Measurements from ENCODE around the gene HMGB2.

HMGB2 gene

GRCh38 chr4:173332963-173333657 lies 1.0 kb downstream of the HMGB2 start:
- DNase-seq, result no peak
- H3K9me3 Mint-ChIP-seq, result no peaks in the 10 kb centered on the region
- peaks cover 44% of the 10 kb centered on the region for H3K4me1 Mint-ChIP-seq
- H3K27ac Mint-ChIP-seq, result peak overlapping the region; percentile 43
- peak overlapping the region; percentile 96 for H3K4me3 Mint-ChIP-seq
- H3K36me3 Mint-ChIP-seq (ENCODE audit: low read depth), result peaks cover 52% of the 10 kb centered on the region
- no peak for TF ChIP-seq CTCF (IDR thresholded peaks at IDR 0.05)
- H3K27me3 Mint-ChIP-seq (ENCODE audit: low read depth, poor library complexity), result peaks cover 3% of the 10 kb centered on the region

GRCh38 chr4:173332021-173332487 lies 2.1 kb downstream of the HMGB2 start:
- no peak for TF ChIP-seq CTCF (IDR thresholded peaks at IDR 0.05)
- peaks cover 58% of the 10 kb centered on the region for H3K36me3 Mint-ChIP-seq (ENCODE audit: low read depth)
- peak overlapping the region; percentile 36 for H3K27ac Mint-ChIP-seq
- no peak for DNase-seq
- peak overlapping the region; percentile 96 for H3K4me3 Mint-ChIP-seq
- H3K27me3 Mint-ChIP-seq (ENCODE audit: low read depth, poor library complexity), result peaks cover 3% of the 10 kb centered on the region
- peaks cover 38% of the 10 kb centered on the region for H3K4me1 Mint-ChIP-seq
- H3K9me3 Mint-ChIP-seq, result no peaks in the 10 kb centered on the region

- no peak for DNase-seq
- TF ChIP-seq CTCF (IDR thresholded peaks at IDR 0.05), result no peak
- peaks cover 26% of the 10 kb centered on the region for H3K4me1 Mint-ChIP-seq
- H3K36me3 Mint-ChIP-seq (ENCODE audit: low read depth), result peaks cover 70% of the 10 kb centered on the region
- no peaks in the 10 kb centered on the region for H3K9me3 Mint-ChIP-seq
- peaks cover 3% of the 10 kb centered on the region for H3K27me3 Mint-ChIP-seq (ENCODE audit: low read depth, poor library complexity)
- H3K4me3 Mint-ChIP-seq, result no peak overlapping the region
- H3K27ac Mint-ChIP-seq, result no peak overlapping the region
Measured at GRCh38 chr4:173330590-173330989, 3.6 kb downstream of the HMGB2 start.

- Mint-ChIP-seq H3K9me3 (no peaks in the 10 kb centered on the region), H3K4me1 (peaks cover 22% of the 10 kb centered on the region), H3K36me3 (ENCODE audit: low read depth) (peaks cover 63% of the 10 kb centered on the region), H3K27me3 (ENCODE audit: low read depth, poor library complexity) (peaks cover 3% of the 10 kb centered on the region), H3K4me3 (no peak overlapping the region), H3K27ac (no peak overlapping the region)
- no peak for DNase-seq
- no peak for TF ChIP-seq CTCF (IDR thresholded peaks at IDR 0.05)
Measured at GRCh38 chr4:173328236-173328901, 5.8 kb downstream of the HMGB2 start.

- Mint-ChIP-seq H3K4me1 (no peaks in the 10 kb centered on the region), H3K9me3 (no peaks in the 10 kb centered on the region), H3K27ac (no peak overlapping the region), H3K36me3 (ENCODE audit: low read depth) (peaks cover 43% of the 10 kb centered on the region), H3K4me3 (no peak overlapping the region), H3K27me3 (ENCODE audit: low read depth, poor library complexity) (no peaks in the 10 kb centered on the region)
- DNase-seq, result no peak
- no peak for TF ChIP-seq CTCF (IDR thresholded peaks at IDR 0.05)
Measured at GRCh38 chr4:173325007-173325736, 9.0 kb downstream of the HMGB2 start.

Data from nephron progenitor cell (in vitro differentiated cells).